GM21367 (cell line): ENCODE data around the gene ZSCAN2.

ENCODE experiments used
- ATAC-seq: cut with Tn5 transposase; IDR thresholded peaks from one replicate; pipeline ENCODE4 v1.9.1; 2021; ENCODE audit not compliant: unreplicated experiment

The ZSCAN2 gene

DNA sequence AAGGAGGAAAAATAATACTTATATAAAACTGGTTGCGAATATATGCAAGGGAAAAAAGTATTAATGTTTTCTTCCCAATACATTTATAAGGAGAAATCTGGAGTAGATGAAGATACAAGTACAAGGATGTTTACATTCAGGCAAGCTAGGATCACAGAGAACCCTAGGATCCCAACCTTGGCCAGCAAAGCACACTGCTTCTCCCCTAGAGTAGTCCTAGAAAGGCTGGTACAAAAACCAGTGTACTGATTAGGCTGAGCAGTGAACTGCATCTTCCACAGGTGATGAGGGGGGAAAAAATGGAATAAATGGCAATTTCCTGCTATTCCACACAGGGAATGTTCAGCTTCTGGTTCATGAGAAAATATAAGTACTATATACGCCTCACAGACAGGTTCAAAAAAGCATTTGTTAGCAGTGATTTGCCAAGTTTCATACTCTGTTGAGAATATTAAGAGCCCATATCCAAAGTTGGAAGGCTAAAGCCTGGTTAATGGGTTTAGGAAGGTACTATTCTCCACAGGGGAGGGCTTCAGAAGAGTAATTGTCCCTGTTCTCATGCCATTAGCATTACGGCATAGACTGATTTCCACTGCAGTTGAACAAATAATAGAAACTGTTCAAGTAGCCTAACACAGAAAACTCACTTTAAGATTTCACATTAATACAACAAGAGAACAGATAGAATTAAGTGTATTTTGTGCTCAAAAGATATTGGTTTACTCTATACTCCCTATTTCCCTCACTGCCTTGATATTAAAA, 67.6 kb downstream of the ZSCAN2 start:
- ATAC-seq, result no peak

DNA sequence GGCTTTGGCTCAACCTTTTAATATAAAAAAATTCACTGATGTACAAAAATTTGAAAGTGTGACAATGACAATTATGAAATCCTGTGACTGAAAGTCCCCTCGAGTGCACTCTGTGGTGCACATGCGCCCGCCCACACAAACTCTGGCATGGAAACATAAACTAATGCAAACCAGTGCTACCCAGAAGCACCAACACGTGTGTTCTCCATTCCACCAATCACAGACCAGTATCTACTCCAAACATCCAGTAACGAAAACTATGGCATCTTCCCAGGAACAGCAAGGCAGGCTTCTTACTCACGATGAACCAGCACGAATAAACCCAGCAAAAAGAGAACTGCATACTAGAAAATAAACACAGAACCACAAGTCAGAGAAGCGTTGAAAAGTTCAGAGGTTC, 68.9 kb downstream of the ZSCAN2 start:
- no peak for ATAC-seq

GRCh38 chr15:84671211-84671610, 70.4 kb downstream of the ZSCAN2 start:
- no peak for ATAC-seq
